HFF-Myc (cell line): ENCODE results near the gene KATNIP.
A peak's percentile ranks its signal among the peaks of the same experiment; 100 is the strongest.

Experiments
- DNase-seq: peaks from one replicate; pipeline ENCODE4 v3.0.0-alpha.2; 2011; ENCODE audit warnings: low read depth; ENCODE audit errors: extremely low read depth
- H3K4me3 ChIP-seq: replicated peaks from 2 replicates; pipeline ENCODE4 v1.5.1; 2011; ENCODE audit warnings: low read depth, mild to moderate bottlenecking, control low read depth, low read length
- TF ChIP-seq, protein P1 (sequence below): IDR thresholded peaks from 2 replicates; pipeline ENCODE4 v1.5.1; 2012; ENCODE audit warnings: mild to moderate bottlenecking, low read depth, low read length, control low read depth; ENCODE audit errors: missing control alignments

KATNIP gene

DNA sequence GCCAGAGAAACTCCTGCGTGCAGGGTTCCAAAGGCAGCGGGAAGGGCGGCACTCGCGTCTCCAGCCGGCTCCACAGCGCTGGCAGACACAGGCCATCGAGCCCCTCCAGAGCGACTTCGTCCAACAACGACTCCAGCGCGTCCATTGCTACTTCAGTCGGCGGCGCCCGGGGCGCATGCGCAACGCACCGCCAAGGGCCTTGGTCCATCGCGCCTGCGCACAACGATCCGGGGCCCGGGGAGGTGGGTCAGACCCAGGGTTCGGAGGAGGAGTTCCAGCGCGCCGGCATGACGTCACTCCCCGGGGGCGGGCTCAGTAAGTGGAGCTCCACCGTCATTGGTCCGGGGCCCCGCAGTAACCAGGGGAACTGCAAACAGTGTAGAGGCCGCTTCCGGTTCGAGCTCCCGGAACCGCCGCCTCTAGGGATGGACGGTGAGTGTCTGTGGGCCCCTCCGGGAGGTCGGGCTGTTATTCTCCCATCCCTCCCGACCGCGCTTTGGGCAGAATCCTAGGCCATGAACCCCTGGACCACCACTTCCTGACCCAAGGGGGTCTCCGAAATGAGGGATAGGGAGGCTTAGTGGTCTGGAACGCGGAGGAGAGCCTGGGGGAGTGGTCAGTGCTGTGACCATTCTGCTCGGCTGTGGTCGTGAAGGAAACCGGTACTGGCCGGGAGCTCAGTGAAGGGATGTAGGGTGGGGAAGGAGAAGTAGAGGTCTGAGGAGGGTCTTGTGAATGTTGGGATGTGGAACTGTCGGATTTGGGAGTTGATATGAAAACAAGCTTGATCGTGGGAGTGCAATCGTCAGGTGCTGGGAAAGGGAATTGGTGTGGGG is at the start of gene KATNIP, which contains the start of gene GTF3C1:
Gene KATNIP (plus strand): TSS at position 399 of the 836 bp plus-strand sequence. CDS start 27 bp downstream, at position 426.
Gene GTF3C1 (minus strand): TSS at position 168 of the 836 bp plus-strand sequence. CDS start 23 bp downstream, at position 145.
- TF ChIP-seq, protein P1, sequence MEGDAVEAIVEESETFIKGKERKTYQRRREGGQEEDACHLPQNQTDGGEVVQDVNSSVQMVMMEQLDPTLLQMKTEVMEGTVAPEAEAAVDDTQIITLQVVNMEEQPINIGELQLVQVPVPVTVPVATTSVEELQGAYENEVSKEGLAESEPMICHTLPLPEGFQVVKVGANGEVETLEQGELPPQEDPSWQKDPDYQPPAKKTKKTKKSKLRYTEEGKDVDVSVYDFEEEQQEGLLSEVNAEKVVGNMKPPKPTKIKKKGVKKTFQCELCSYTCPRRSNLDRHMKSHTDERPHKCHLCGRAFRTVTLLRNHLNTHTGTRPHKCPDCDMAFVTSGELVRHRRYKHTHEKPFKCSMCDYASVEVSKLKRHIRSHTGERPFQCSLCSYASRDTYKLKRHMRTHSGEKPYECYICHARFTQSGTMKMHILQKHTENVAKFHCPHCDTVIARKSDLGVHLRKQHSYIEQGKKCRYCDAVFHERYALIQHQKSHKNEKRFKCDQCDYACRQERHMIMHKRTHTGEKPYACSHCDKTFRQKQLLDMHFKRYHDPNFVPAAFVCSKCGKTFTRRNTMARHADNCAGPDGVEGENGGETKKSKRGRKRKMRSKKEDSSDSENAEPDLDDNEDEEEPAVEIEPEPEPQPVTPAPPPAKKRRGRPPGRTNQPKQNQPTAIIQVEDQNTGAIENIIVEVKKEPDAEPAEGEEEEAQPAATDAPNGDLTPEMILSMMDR, result no peak
- peak; percentile 88 for DNase-seq
- peak within 1 kb of the TSS; percentile 83 for H3K4me3 ChIP-seq

DNA sequence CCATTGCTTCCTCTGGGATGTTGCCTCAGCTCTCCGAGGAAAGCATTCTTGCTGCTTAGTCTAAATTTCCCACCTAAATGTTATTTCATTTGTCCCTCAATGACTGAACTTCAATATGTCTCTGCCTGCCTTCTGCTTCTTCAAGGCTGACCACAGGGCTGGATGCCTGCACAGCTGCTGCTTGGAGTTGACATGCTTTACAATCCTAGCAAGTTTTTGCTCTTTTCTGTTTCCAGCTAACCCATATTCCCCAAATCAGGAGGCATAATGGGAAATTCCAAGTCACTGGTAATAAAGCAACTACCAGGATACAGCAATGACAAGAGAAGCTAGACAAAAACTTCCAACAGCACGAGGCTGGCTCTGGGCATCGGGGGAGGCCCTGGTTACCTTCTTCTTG is 49.1 kb upstream of the KATNIP start:
- no peak overlapping the region for H3K4me3 ChIP-seq
- TF ChIP-seq, protein P1, result no peak
- no peak for DNase-seq

DNA sequence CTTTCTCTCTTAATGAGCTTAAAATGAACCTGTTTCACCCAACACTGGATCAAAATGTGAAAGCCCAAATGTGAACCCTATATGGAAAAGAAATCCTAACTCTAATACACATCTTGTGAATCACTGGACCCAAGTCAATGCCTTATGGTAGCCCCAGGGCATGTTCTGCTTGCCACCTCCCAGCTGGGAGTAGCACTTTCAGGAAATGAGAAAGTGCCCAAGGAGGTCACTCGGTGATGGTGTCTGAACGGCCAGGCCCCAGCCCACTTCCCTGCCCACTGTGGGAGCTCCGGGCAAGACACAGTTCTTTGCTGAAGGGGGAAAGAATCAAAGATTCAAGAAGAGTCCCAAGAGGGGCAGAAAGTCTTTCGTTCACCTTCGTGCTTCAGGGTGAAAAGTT is 46.3 kb upstream of the KATNIP start:
- H3K4me3 ChIP-seq, result no peak overlapping the region
- TF ChIP-seq, protein P1, result no peak
- no peak for DNase-seq

DNA sequence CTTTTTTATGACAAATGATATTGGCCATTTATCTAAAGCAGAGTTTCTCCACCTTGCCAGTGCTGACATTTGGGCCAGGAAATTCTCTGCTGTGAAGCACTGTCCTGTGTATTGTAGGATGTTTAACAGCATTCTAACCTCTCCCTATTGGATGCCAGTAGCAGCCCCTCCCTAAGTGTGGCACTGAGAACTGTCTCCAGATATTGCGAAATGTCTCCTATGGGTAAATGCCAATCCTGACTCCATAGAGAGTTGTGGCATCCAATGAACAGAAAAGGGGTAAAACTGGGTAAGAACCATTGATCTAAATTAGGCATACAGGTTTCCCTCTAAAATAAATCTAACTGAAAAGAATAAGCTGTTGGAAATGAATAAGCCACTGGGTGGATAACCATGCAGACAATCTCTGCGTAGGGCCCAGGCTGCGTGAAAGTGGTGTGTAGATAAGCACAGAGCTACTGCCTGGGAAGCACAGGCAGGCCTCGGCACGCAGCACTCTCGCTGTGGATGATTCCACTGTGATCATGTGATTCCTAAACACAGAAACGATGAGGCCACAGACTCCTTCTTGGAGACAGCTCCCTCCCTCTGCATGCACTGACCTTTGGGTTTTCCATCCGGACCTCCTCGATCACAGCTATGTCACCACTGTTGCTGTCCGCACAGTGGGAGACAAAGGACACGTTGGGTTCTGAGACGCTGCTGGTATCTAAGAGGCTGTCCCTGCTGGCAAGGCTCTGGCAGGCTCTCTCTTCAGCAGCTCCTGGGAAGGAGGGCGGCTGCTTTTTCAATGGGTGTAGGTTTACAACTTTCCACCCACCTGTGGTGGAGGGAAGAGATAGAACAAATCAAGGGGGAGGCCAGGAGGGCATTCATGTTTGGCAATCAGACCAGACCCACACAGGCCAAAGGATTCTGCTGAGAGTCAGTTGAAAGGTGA is 44.4 kb upstream of the KATNIP start:
- TF ChIP-seq, protein P1, result no peak
- H3K4me3 ChIP-seq, result no peak overlapping the region
- DNase-seq, result no peak

DNA sequence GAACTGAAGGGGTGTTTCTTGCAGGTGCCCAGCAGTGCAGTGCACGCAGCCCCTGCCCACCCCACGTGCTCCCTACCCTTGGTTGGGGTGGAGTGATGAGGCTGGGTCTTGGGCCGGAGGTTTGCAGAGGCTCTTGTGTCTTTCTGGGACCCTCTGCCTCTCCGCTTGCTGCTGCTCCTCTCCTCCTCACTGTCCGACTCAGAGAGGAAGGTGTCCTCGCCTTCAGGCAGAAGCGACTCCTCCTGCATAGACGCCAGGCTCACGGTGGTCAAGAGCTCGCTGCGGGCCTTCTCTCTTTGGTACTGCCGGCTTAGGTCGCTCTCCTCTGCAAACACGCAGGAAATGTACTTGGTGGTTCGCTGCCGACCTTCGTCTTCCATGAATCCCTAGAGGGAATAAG is 43.2 kb upstream of the KATNIP start:
- DNase-seq, result no peak
- TF ChIP-seq, protein P1, result no peak
- no peak overlapping the region for H3K4me3 ChIP-seq

DNA sequence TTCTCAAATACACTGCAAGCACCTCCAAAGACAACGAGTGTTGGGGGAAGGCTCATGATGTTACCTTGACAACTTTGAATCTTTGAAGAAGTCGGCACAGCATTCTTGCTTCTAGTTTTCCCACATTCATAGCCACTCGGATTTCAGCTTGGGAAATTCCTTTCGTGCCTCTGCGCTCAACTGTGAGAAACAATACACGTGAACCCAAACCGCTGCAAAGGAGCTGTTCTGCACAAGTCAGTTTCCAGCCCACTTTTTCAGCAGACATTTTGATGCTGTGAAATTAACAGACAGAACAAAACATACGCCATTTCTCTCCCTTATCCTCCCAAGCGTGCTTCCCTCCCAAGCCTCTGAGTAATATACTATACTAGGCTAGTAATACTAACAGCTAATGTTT is 41.5 kb upstream of the KATNIP start:
- TF ChIP-seq, protein P1, result no peak
- no peak overlapping the region for H3K4me3 ChIP-seq
- no peak for DNase-seq
